Measurements from ENCODE around the gene WNT4. TPM values are rescaled to one million over a fixed set of nuclear protein-coding genes. Genes with fewer than 3 reads are reported as not detected.

WNT4 gene
- total RNA-seq, 1 donor from 2014 or later: not detected

- Mint-ChIP-seq H3K27me3 (ENCODE audit: insufficient read depth) (no peaks in the 10 kb centered on the region), H3K4me3 (no peak overlapping the region), H3K4me1 (ENCODE audit: low read depth) (no peaks in the 10 kb centered on the region)
Observed at GRCh38 chr1:22132517-22133235, 10.2 kb downstream of the WNT4 start.

DNA sequence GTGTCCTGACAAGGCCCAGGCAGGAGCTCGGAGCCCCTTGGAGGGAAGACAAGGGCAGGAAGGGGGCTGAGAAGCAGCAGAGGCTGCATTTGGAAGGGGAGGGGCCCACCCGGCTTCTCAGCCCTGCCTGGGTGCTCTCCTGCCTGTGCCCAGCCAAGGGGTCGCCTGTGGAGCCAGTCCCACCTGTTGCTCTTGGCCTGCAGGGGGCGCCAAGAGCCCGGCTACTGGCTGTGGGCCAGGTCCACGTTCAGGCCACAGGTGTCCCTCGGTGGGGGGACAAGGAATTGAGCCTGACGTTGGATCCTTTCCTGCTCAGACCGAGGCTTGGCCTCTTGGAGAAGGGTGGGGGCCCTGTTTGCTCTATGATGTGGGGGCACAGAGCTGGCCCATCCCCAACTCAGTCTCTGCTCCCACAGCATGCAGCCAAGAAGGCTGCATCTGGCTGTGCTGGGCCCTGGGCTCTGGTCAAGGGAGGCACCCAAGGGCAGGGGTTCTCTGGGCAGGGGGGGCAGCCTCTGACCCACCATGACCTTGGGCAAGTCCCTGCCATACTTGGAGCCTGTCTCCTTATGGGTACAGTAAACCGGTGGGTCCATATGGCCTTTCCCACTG lies 10.9 kb downstream of the WNT4 start:
- Mint-ChIP-seq H3K9me3 (no peaks in the 10 kb centered on the region), H3K4me3 (no peak overlapping the region), H3K27me3 (ENCODE audit: insufficient read depth) (no peaks in the 10 kb centered on the region), H3K36me3 (ENCODE audit: low read depth) (no peaks in the 10 kb centered on the region), H3K4me1 (ENCODE audit: low read depth) (no peaks in the 10 kb centered on the region), H3K27ac (no peak overlapping the region)
- intact Hi-C loops (cut with micrococcal nuclease): loop anchor here (1.0 kb wide), 2 partner anchors 284 to 510 kb away; no protein-coding TSS in a partner anchor
- DNase-seq (ENCODE audit: low spot score): peak; percentile 23

More at GRCh38 chr1:22132517-22133235, 10.2 kb downstream of the WNT4 start:
- DNase-seq (ENCODE audit: low spot score): no peak
- no peaks in the 10 kb centered on the region for H3K9me3 Mint-ChIP-seq
- intact Hi-C loops (cut with micrococcal nuclease): loop anchor here (1.0 kb wide), 2 partner anchors 284 to 510 kb away; no protein-coding TSS in a partner anchor
- no peak overlapping the region for H3K27ac Mint-ChIP-seq
- no peaks in the 10 kb centered on the region for H3K36me3 Mint-ChIP-seq (ENCODE audit: low read depth)

DNA sequence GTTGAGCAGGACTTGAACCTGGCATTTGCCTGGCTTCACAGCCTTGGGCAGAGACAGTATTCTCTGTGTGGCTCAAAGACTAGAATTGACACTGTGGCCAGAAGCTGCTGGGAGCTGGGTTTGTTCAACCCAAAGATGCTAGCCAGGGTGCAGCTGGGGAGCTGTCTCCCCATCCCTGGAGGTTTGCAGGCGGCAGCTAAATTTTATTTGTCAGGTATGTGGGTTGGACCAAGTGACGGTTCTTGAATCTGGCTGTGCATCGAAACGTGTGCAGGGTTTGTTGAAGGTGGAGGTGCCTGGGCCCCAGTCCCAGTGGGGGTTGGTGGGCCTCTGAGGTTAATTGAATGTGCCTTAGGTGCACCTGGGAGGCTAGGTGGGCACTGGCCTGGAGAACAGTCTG lies 11.8 kb downstream of the WNT4 start:
- Mint-ChIP-seq H3K4me3 (no peak overlapping the region), H3K4me1 (ENCODE audit: low read depth) (no peaks in the 10 kb centered on the region), H3K9me3 (no peaks in the 10 kb centered on the region), H3K36me3 (ENCODE audit: low read depth) (no peaks in the 10 kb centered on the region), H3K27ac (no peak overlapping the region), H3K27me3 (ENCODE audit: insufficient read depth) (no peaks in the 10 kb centered on the region)
- intact Hi-C loops (cut with micrococcal nuclease): no loop called here
- no peak for DNase-seq (ENCODE audit: low spot score)

DNA sequence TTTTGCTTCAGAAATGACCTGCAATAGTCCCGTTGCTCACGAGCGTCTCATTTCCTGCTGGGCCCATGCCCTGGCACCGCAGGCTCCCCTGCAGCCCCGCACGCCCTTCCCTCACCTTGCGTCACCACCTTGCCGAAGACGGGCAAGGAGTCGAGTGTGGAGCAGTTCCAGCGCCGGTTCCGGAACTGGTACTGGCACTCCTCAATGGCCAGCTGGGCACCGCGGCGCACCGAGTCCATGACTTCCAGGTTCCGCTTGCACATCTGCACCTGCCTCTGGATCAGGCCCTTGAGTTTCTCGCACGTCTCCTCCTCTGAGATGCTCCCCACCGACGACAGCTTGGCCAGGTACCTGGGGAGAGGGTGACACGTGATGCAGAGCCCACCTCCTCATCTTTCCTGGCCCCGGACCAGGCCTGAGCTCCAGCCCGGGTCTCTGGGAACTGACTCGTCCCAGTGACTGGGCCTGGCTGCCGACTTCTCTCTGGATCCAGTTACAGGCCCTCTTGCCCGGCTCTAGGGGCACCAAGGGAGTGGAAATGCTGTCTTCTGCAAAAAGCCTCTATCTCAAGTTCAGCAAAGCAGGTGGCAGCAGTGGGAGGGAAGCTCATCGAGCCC lies 13.3 kb downstream of the WNT4 start:
- Mint-ChIP-seq H3K4me1 (ENCODE audit: low read depth) (no peaks in the 10 kb centered on the region), H3K36me3 (ENCODE audit: low read depth) (no peaks in the 10 kb centered on the region), H3K4me3 (no peak overlapping the region), H3K27me3 (ENCODE audit: insufficient read depth) (no peaks in the 10 kb centered on the region), H3K27ac (no peak overlapping the region), H3K9me3 (no peaks in the 10 kb centered on the region)
- no peak for DNase-seq (ENCODE audit: low spot score)
- intact Hi-C loops (cut with micrococcal nuclease): no loop called here

GRCh38 chr1:22128392-22128791 lies 14.5 kb downstream of the WNT4 start:
- Mint-ChIP-seq H3K4me3 (no peak overlapping the region), H3K36me3 (ENCODE audit: low read depth) (no peaks in the 10 kb centered on the region), H3K27me3 (ENCODE audit: insufficient read depth) (no peaks in the 10 kb centered on the region), H3K9me3 (no peaks in the 10 kb centered on the region), H3K27ac (no peak overlapping the region), H3K4me1 (ENCODE audit: low read depth) (no peaks in the 10 kb centered on the region)
- intact Hi-C loops (cut with micrococcal nuclease): no loop called here
- DNase-seq (ENCODE audit: low spot score): no peak

DNA sequence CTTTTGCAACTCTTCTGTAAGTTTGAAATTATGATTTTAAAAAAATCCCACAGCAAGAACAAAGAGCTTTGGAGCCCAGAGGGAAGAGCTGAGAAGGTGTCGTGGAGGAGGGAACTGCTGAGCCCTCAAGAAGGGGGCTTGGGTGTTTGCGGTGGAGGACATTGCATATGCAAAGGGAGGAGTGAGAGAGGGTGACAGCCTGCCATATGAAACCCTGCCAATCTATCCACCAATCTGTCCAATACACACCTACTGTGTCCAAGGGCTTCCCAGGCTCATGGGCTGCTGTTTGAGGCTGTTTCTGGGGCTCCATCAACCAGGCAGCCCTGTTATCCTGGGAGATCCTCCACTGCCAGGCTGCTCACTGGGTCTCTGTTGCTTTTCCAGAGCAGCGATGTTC lies 15.2 kb downstream of the WNT4 start:
- Mint-ChIP-seq H3K27me3 (ENCODE audit: insufficient read depth) (no peaks in the 10 kb centered on the region), H3K27ac (no peak overlapping the region), H3K4me1 (ENCODE audit: low read depth) (no peaks in the 10 kb centered on the region), H3K4me3 (no peak overlapping the region), H3K36me3 (ENCODE audit: low read depth) (no peaks in the 10 kb centered on the region), H3K9me3 (no peaks in the 10 kb centered on the region)
- intact Hi-C loops (cut with micrococcal nuclease): no loop called here
- no peak for DNase-seq (ENCODE audit: low spot score)

- no peak overlapping the region for H3K4me3 Mint-ChIP-seq
- intact Hi-C loops (cut with micrococcal nuclease): no loop called here
Observed at GRCh38 chr1:22127248-22127647, 15.6 kb downstream of the WNT4 start.

DNA sequence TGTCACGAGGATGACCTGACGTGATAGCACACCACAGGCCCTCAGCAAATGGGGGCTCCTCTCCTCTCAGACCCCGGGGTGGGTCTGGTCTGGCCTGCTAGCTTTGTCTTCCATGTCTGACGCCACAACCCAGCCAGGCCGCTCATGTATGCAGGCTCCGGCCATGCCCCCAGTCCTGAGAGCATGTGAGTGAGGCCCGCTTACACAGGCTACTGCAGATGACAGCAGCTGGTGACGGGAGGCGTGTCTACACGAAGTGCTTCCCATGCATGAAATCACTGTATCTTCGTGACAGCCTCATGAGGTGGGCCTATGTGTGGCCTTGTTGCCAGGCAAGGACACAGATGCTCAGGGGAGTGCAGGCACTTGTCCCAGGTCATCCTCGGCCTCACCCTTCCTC lies 16.4 kb downstream of the WNT4 start:
- Mint-ChIP-seq H3K4me1 (ENCODE audit: low read depth) (no peaks in the 10 kb centered on the region), H3K27ac (no peak overlapping the region), H3K4me3 (no peak overlapping the region), H3K36me3 (ENCODE audit: low read depth) (no peaks in the 10 kb centered on the region), H3K27me3 (ENCODE audit: insufficient read depth) (no peaks in the 10 kb centered on the region), H3K9me3 (no peaks in the 10 kb centered on the region)
- intact Hi-C loops (cut with micrococcal nuclease): no loop called here
- DNase-seq (ENCODE audit: low spot score): no peak

More at GRCh38 chr1:22127248-22127647, 15.6 kb downstream of the WNT4 start:
- H3K36me3 Mint-ChIP-seq (ENCODE audit: low read depth): no peaks in the 10 kb centered on the region
- no peaks in the 10 kb centered on the region for H3K4me1 Mint-ChIP-seq (ENCODE audit: low read depth)
- no peak overlapping the region for H3K27ac Mint-ChIP-seq
- no peaks in the 10 kb centered on the region for H3K9me3 Mint-ChIP-seq
- DNase-seq (ENCODE audit: low spot score): no peak
- H3K27me3 Mint-ChIP-seq (ENCODE audit: insufficient read depth): no peaks in the 10 kb centered on the region

GRCh38 chr1:22124592-22125229 lies 18.2 kb downstream of the WNT4 start:
- Mint-ChIP-seq H3K4me3 (no peak overlapping the region), H3K27me3 (ENCODE audit: insufficient read depth) (no peaks in the 10 kb centered on the region), H3K36me3 (ENCODE audit: low read depth) (peaks cover 1% of the 10 kb centered on the region), H3K9me3 (no peaks in the 10 kb centered on the region), H3K27ac (no peak overlapping the region), H3K4me1 (ENCODE audit: low read depth) (no peaks in the 10 kb centered on the region)
- DNase-seq (ENCODE audit: low spot score): no peak
- intact Hi-C loops (cut with micrococcal nuclease): no loop called here

DNA sequence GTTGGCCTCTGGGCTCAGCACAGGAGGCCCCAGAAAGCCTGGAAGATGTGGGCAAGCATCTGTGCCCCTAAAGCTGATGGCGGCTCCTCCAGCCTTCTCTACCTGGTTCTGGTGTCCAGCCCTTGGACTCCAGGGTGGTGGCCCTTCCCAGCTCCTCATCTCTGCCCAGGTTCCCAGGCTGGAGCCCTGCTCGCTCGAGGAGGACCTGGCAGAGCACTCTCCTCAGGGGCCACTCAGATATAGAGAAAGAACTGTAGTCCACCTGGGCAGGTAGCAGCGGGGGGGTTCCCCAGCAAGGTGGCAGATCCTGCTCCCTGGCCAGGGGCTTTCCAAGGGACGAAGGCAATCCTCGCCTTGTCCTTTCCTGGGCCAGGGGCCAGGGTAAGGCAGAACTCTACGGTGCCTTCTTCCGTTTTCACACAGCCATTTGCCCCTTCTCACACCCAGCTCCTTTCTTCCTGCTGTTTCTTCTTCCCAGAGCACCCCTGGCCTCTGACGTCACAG lies 18.9 kb downstream of the WNT4 start:
- Mint-ChIP-seq H3K9me3 (no peaks in the 10 kb centered on the region), H3K4me1 (ENCODE audit: low read depth) (no peaks in the 10 kb centered on the region), H3K4me3 (no peak overlapping the region), H3K36me3 (ENCODE audit: low read depth) (peaks cover 4% of the 10 kb centered on the region), H3K27ac (no peak overlapping the region), H3K27me3 (ENCODE audit: insufficient read depth) (no peaks in the 10 kb centered on the region)
- DNase-seq (ENCODE audit: low spot score): no peak
- intact Hi-C loops (cut with micrococcal nuclease): no loop called here

- H3K4me3 Mint-ChIP-seq: no peak overlapping the region
- H3K27me3 Mint-ChIP-seq (ENCODE audit: insufficient read depth): no peaks in the 10 kb centered on the region
- DNase-seq (ENCODE audit: low spot score): no peak
- peaks cover 7% of the 10 kb centered on the region for H3K36me3 Mint-ChIP-seq (ENCODE audit: low read depth)
- H3K9me3 Mint-ChIP-seq: no peaks in the 10 kb centered on the region
- intact Hi-C loops (cut with micrococcal nuclease): no loop called here
- H3K4me1 Mint-ChIP-seq (ENCODE audit: low read depth): no peaks in the 10 kb centered on the region
- H3K27ac Mint-ChIP-seq: no peak overlapping the region
Observed at GRCh38 chr1:22123071-22123390, 19.9 kb downstream of the WNT4 start.

DNA sequence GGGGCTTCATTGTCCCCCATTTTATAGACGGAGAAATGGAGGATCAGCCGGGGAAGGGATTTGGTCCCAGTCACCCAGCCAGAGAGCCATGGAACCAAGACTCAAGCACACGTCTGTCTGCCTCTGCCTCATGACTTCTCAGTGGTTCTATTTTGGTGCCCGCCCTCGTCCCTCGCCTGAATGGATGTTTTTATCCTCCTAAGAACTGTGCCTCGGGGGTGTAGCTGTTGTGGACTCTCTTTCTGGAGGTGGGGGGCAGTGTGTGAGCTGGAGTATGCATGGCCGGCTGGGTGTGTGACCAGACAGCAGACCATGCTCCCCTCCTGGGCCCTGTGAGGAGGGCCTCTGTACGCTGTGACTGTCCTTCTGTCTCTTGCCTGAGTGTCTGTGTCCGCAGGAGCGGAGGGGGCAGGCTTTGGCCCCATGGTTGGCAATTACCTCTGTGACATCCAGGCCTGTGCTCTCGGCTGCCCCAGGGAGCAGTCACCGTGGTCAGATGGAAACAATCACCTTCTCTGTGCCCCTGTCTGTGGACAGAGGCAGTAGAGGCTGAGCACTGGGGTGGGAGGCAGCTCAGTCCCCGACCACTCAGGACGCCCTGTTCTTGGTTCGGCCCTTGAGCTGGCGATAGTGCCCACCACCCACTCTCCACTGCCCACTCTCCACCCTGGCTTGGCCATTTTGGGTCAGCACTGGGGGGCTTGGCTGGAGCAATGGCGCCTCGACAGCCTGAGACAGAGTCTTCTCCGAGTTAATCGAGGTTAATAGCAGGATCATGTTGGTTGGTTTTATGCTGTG lies 20.4 kb downstream of the WNT4 start:
- no peak for DNase-seq (ENCODE audit: low spot score)
- Mint-ChIP-seq H3K27ac (no peak overlapping the region), H3K4me1 (ENCODE audit: low read depth) (no peaks in the 10 kb centered on the region), H3K27me3 (ENCODE audit: insufficient read depth) (no peaks in the 10 kb centered on the region), H3K4me3 (no peak overlapping the region), H3K36me3 (ENCODE audit: low read depth) (peaks cover 7% of the 10 kb centered on the region), H3K9me3 (no peaks in the 10 kb centered on the region)
- intact Hi-C loops (cut with micrococcal nuclease): no loop called here

All from activated T-helper 1 cell treated with anti-CD3 and anti-CD28 coated beads, Interleukin-12 subunit alpha, Interleukin-12 subunit beta, Interleukin-2, Interleukin-4 antibody, amounts not matched to agents 30 ng/mL and 10 ng/mL and 1 ng/mL, durations not matched to agents 14 hours and 24 hours and 36 hours (primary cell).